ENCODE results near the gene CA11. TPM values are rescaled to one million over a fixed set of nuclear protein-coding genes. Genes with fewer than 3 reads are reported as not detected.

CA11 gene
- total RNA-seq, 4 donors from 2014 or later = 0.51 to 55.1 (median 8.1) TPM

GRCh38 chr19:48669903-48670668 lies 24.1 kb upstream of the CA11 start:
- H3K4me3 ChIP-seq = no peak overlapping the region
- no peaks in the 10 kb centered on the region for H3K4me1 ChIP-seq
- H3K36me3 ChIP-seq = no peaks in the 10 kb centered on the region
- H3K9me3 ChIP-seq = no peaks in the 10 kb centered on the region
- intact Hi-C loops (cut with DNase I; ENCODE audit: low total_unique reads) = no loop called here
- TF ChIP-seq, protein P1, sequence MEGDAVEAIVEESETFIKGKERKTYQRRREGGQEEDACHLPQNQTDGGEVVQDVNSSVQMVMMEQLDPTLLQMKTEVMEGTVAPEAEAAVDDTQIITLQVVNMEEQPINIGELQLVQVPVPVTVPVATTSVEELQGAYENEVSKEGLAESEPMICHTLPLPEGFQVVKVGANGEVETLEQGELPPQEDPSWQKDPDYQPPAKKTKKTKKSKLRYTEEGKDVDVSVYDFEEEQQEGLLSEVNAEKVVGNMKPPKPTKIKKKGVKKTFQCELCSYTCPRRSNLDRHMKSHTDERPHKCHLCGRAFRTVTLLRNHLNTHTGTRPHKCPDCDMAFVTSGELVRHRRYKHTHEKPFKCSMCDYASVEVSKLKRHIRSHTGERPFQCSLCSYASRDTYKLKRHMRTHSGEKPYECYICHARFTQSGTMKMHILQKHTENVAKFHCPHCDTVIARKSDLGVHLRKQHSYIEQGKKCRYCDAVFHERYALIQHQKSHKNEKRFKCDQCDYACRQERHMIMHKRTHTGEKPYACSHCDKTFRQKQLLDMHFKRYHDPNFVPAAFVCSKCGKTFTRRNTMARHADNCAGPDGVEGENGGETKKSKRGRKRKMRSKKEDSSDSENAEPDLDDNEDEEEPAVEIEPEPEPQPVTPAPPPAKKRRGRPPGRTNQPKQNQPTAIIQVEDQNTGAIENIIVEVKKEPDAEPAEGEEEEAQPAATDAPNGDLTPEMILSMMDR (IDR thresholded peaks at IDR 0.05) = no peak
- no peak for TF ChIP-seq POLR2A (IDR thresholded peaks at IDR 0.05)
- no peak overlapping the region for H3K27ac ChIP-seq
- no peak for DNase-seq
- H3K27me3 ChIP-seq = no peaks in the 10 kb centered on the region

- no peaks in the 10 kb centered on the region for H3K4me1 ChIP-seq
- no peak overlapping the region for H3K27ac ChIP-seq
- TF ChIP-seq, protein P1 (IDR thresholded peaks at IDR 0.05) = no peak
- TF ChIP-seq POLR2A (IDR thresholded peaks at IDR 0.05) = no peak
- no peaks in the 10 kb centered on the region for H3K27me3 ChIP-seq
- no peak for DNase-seq
- H3K36me3 ChIP-seq = no peaks in the 10 kb centered on the region
- intact Hi-C loops (cut with DNase I; ENCODE audit: low total_unique reads) = no loop called here
- H3K9me3 ChIP-seq = no peaks in the 10 kb centered on the region
- no peak overlapping the region for H3K4me3 ChIP-seq
These were observed 22.8 kb upstream of the CA11 start for GRCh38 chr19:48668761-48669160.

GRCh38 chr19:48668332-48668731 lies 22.3 kb upstream of the CA11 start:
- no peaks in the 10 kb centered on the region for H3K27me3 ChIP-seq
- no peak overlapping the region for H3K27ac ChIP-seq
- no peaks in the 10 kb centered on the region for H3K9me3 ChIP-seq
- intact Hi-C loops (cut with DNase I; ENCODE audit: low total_unique reads) = no loop called here
- H3K4me3 ChIP-seq = no peak overlapping the region
- no peak for DNase-seq
- no peaks in the 10 kb centered on the region for H3K4me1 ChIP-seq
- no peaks in the 10 kb centered on the region for H3K36me3 ChIP-seq
- TF ChIP-seq POLR2A (IDR thresholded peaks at IDR 0.05) = no peak
- TF ChIP-seq, protein P1 (IDR thresholded peaks at IDR 0.05) = no peak

GRCh38 chr19:48665786-48666185 lies 19.8 kb upstream of the CA11 start:
- Histone ChIP-seq H3K36me3 (no peaks in the 10 kb centered on the region), H3K9me3 (no peaks in the 10 kb centered on the region), H3K4me3 (no peak overlapping the region), H3K27me3 (no peaks in the 10 kb centered on the region), H3K27ac (no peak overlapping the region), H3K4me1 (no peaks in the 10 kb centered on the region)
- intact Hi-C loops (cut with DNase I; ENCODE audit: low total_unique reads) = no loop called here
- TF ChIP-seq, protein P1 (IDR thresholded peaks at IDR 0.05) = no peak
- TF ChIP-seq POLR2A (IDR thresholded peaks at IDR 0.05) = no peak
- no peak for DNase-seq

GRCh38 chr19:48664476-48664875 lies 18.5 kb upstream of the CA11 start:
- DNase-seq = no peak
- intact Hi-C loops (cut with DNase I; ENCODE audit: low total_unique reads) = no loop called here
- TF ChIP-seq, protein P1 (IDR thresholded peaks at IDR 0.05) = no peak
- no peak for TF ChIP-seq POLR2A (IDR thresholded peaks at IDR 0.05)
- H3K4me1 ChIP-seq = no peaks in the 10 kb centered on the region
- H3K4me3 ChIP-seq = no peak overlapping the region
- no peaks in the 10 kb centered on the region for H3K27me3 ChIP-seq
- H3K36me3 ChIP-seq = no peaks in the 10 kb centered on the region
- no peak overlapping the region for H3K27ac ChIP-seq
- no peaks in the 10 kb centered on the region for H3K9me3 ChIP-seq
